Erythroblast (primary cell): Measurements from ENCODE around the gene CRNN.

Experiments
- DNase-seq, 2 experiments: peaks; one replicate each; lab custom pipeline; 2025; lab: John Stamatoyannopoulos, UW
- GATA1 ChIP-seq: IDR thresholded peaks from 2 replicates; pipeline ENCODE4 v1.6.1; 2011; ENCODE audit warnings: low read depth, mild to moderate bottlenecking, control low read depth, low read length, moderate library complexity
- POLR2A ChIP-seq: IDR thresholded peaks from 2 replicates; pipeline ENCODE4 v1.6.1; 2011; ENCODE audit warnings: mild to moderate bottlenecking, low read length

CRNN gene

GRCh38 chr1:152442301-152442700, 28.2 kb upstream of the CRNN start:
- TF ChIP-seq POLR2A: no peak
- TF ChIP-seq GATA1: no peak
- DNase-seq: no peak

GRCh38 chr1:152441756-152442155, 27.7 kb upstream of the CRNN start:
- TF ChIP-seq POLR2A: no peak
- TF ChIP-seq GATA1: no peak
- no peak for DNase-seq

GRCh38 chr1:152440635-152441471, 26.8 kb upstream of the CRNN start:
- no peak for TF ChIP-seq GATA1
- TF ChIP-seq POLR2A: no peak
- DNase-seq: peak; percentile 53 to 67

GRCh38 chr1:152436593-152437496, 22.8 kb upstream of the CRNN start:
- no peak for DNase-seq
- TF ChIP-seq POLR2A: no peak
- no peak for TF ChIP-seq GATA1

GRCh38 chr1:152427458-152427857, 13.4 kb upstream of the CRNN start:
- no peak for TF ChIP-seq POLR2A
- TF ChIP-seq GATA1: no peak
- no peak for DNase-seq

GRCh38 chr1:152426731-152427130, 12.7 kb upstream of the CRNN start:
- TF ChIP-seq GATA1: no peak
- no peak for TF ChIP-seq POLR2A
- no peak for DNase-seq

- TF ChIP-seq GATA1 (no peak), POLR2A (no peak)
- DNase-seq: no peak
Observed at GRCh38 chr1:152419917-152420316, 5.9 kb upstream of the CRNN start.

- no peak for DNase-seq
Observed at GRCh38 chr1:152415454-152416227, 1.6 kb upstream of the CRNN start.

GRCh38 chr1:152412756-152413155, 1.3 kb downstream of the CRNN start:
- no peak for DNase-seq

More at GRCh38 chr1:152415454-152416227, 1.6 kb upstream of the CRNN start:
- TF ChIP-seq POLR2A (no peak), GATA1 (no peak)

GRCh38 chr1:152411134-152411533, 2.9 kb downstream of the CRNN start:
- TF ChIP-seq GATA1 (no peak), POLR2A (no peak)
- DNase-seq: no peak

More at GRCh38 chr1:152412756-152413155, 1.3 kb downstream of the CRNN start:
- TF ChIP-seq GATA1: no peak
- no peak for TF ChIP-seq POLR2A

GRCh38 chr1:152410599-152410998, 3.5 kb downstream of the CRNN start:
- TF ChIP-seq POLR2A (no peak), GATA1 (no peak)
- DNase-seq: no peak

- TF ChIP-seq GATA1 (no peak), POLR2A (no peak)
- no peak for DNase-seq
Observed at GRCh38 chr1:152410028-152410427, 4.0 kb downstream of the CRNN start.

- no peak for DNase-seq
- TF ChIP-seq GATA1 (no peak), POLR2A (no peak)
Observed at GRCh38 chr1:152408664-152409063, 5.4 kb downstream of the CRNN start.
